T-helper 1 cell (primary cell): ENCODE results near the gene SLC35F3.

Experiments used
- DNase-seq, 5 donors: peaks; one replicate each; pipeline ENCODE4 v3.0.0-alpha.2; 2012 to 2020

SLC35F3 gene

DNA sequence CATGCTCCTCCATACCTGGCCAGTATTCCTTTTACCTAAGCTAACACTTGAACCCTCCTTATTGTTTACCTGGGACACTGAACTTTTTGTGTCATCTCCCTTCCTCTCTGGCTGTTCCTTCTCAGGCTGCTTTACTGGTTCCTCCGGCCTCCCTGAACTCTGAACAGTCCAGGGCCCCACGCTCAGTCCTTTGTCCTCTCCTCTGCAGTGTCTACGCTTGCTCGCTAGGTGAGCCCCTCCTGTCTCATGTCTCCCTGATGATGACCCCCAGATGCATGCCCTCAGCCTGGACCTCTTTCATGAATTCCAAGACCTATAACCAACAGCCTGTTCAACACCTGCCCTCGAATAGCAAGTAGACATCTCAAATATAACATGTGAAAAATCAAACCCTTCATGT, 360.4 kb downstream of the SLC35F3 start:
- DNase-seq: no peak

- DNase-seq: no peak
Measured at GRCh38 chr1:234265321-234265720, 360.8 kb downstream of the SLC35F3 start.

GRCh38 chr1:234265861-234266260, 361.4 kb downstream of the SLC35F3 start:
- no peak for DNase-seq

- DNase-seq: peak in 1 of 5 donors; percentile 24
Measured at GRCh38 chr1:234270093-234270492, 365.6 kb downstream of the SLC35F3 start.

GRCh38 chr1:234270581-234271242, 366.2 kb downstream of the SLC35F3 start:
- no peak for DNase-seq

DNA sequence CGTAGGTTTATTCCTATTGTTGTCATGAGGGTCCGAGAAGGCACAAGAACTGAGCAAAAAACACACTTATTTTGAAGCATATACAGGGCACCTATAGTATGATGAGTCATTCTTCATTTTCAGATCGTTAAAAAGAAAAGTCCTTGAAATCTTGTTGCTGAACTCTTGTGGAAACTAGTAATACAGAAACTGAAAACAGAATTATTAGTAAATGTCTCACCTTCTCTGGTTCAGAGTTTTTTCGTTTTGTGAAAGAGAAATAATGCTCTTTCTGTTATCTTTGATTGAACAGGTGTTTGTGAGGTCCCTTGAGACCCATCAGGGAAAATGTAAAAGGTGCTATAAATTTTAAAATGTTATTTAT, 366.7 kb downstream of the SLC35F3 start:
- peak in 1 of 5 donors; percentile 81 for DNase-seq

GRCh38 chr1:234272656-234273312, 368.3 kb downstream of the SLC35F3 start:
- no peak for DNase-seq

DNA sequence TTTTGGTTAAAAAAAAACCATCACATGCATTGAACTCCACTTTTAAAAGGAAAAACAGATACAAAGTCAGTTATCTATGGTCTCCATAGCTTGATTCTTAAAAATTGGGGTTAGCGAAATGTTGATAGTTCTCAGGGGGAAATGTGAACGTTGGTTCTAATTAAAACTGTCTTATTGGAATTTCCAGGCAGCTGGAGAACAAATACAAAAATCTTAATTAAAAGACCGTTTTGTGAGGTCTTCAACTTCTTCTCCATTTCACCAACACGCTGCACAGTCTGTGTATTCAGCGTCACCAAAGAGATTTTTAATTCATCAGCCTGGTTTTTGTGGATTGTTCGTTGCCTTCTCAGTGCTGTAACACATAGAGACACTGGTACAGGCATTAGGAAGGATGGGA, 369.5 kb downstream of the SLC35F3 start:
- DNase-seq: no peak

GRCh38 chr1:234276151-234276788, 371.8 kb downstream of the SLC35F3 start:
- DNase-seq: no peak

GRCh38 chr1:234277161-234277868, 372.8 kb downstream of the SLC35F3 start:
- DNase-seq: no peak

- no peak for DNase-seq
Measured at GRCh38 chr1:234279021-234279420, 374.5 kb downstream of the SLC35F3 start.

GRCh38 chr1:234280500-234280899, 376.0 kb downstream of the SLC35F3 start:
- no peak for DNase-seq

- no peak for DNase-seq
Measured at GRCh38 chr1:234281826-234282489, 377.5 kb downstream of the SLC35F3 start.

DNA sequence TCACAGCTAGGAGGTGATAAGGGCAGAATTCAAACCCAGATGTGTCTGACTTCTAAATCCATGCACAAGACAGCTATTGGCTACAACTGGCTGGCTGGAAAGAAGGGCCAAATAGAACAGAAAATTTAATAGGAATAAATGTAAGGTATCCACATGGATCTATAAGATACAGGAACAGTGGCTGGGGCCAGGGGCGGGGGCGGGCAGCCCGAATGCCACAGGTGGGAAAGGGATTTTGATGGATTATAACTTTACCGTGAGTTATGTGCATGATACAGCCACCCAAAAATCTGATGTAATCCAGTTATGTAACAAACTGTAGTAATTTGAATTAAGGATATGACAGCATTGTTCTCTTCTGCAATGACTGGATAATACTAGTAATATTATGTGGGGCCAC, 381.7 kb downstream of the SLC35F3 start:
- no peak for DNase-seq

- no peak for DNase-seq
Measured at GRCh38 chr1:234288946-234289345, 384.5 kb downstream of the SLC35F3 start.

GRCh38 chr1:234289538-234290305, 385.2 kb downstream of the SLC35F3 start:
- no peak for DNase-seq

GRCh38 chr1:234292011-234292410, 387.5 kb downstream of the SLC35F3 start:
- no peak for DNase-seq

DNA sequence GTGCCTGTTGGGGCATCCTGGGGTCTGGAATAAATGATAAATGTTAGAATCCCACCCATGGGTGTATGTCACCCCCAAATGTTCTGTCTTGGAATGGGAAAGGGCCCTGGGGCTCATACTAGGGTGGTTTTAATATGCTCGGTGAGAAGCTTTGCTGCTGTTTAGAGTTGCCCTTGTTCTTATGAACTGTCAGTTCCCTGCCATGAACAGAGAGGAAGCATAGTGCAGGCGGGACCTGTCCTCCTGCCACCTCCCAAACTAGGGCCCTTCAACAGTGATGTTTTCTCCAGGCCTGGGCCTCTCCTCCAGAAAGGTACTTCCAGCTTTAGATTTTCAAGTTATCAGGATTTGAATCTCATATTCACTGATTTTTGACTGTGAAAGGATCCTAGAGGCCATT, 388.1 kb downstream of the SLC35F3 start:
- no peak for DNase-seq

DNA sequence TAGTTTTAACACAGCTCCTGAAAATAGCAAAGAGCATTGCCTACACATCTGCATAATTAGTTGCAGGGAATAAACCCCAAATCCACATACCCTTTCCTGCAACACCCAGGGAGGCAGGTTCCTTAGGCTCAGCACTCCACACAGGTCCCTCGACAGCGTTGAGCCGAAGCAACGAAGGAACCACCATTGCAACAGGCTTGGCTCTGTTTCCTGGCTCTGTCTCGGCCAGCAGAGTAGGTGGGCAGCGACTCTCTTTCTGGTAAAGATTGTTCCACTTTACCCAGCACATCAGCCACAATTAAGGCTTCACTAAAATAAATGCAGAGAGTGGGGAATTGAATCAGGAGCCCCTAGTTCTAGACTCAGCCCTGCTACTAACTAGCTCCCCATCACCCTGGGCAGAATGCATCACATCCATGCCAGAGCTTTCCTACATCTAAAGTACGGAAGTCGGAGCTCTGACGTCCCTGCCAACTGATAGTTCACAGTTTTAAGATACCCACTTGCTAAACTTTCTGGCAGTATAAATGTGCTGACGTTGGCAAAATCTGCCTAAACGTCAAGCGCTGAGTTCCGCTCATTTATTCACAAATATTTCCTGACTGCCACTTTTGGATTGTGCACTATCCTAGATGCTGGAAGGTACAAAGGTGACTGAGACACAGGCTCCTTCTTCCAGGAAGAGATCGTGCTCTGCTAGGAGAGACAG, 389.8 kb downstream of the SLC35F3 start:
- DNase-seq: no peak

DNA sequence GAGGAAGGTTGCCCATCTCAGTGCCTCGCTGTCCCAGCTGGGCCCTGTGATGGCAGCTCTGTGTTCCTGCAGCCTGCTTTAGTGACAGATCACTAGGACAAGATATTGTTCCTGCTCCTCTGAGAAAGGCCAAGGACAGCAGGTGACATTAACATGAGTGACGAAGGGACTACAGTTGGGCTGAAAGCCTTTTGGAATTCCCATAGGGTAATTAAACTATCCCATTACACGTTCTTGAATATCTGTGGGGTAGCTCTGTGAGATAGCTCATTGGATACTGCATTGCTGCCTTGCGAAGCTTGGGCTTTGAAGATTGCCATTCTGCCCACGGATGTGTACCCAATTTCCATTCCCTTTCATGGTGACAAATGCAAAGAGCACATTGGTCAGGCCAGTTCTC, 390.6 kb downstream of the SLC35F3 start:
- DNase-seq: no peak

DNA sequence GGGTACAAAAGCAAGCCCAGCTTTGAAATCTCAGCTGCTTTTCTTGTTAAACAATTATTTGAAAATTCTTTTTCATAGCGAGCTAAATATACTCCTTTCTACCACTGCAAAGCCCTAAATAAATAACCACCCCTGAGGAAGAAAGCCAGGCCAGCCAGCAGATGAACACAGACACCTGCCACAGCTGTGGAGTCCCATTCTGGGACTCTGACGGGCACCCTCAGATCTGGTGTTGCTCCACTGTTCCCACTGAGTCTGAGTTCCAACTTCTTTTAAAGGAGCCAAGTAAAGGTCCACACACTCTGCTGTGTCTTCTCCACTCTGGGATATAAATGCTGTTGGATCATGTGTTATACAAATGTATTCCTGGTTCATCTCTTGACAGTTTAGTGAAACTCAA, 391.1 kb downstream of the SLC35F3 start:
- no peak for DNase-seq

DNA sequence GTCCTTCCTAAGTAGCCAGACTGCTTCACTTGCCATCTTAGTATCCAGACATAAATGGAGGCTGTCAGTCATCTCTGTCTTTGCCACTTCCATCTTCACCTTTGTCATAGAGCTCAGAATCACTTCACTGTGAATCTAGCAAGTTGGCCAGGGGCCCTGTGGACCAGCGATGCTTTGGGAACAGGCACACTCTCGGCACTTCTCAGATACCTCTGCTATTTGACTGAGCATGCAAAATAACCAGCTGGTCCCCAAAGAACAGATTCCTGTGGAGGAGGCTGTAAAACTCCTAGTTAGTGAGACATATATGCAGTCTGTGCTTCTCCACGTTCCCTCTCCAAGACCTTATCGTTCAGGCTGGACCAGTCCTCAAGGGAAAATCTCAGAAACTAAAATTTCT, 392.0 kb downstream of the SLC35F3 start:
- no peak for DNase-seq
